ENCODE data around the gene GNG11.

- TF ChIP-seq CTCF (IDR thresholded peaks at IDR 0.05) (no peak), EP300 (IDR thresholded peaks at IDR 0.05) (no peak)
These were observed 51.6 kb downstream of the GNG11 start for GRCh38 chr7:93973134-93973533.
